ENCODE results near the gene ABCA12.

ABCA12 gene

GRCh38 chr2:214966420-214966819 lies 172.0 kb downstream of the ABCA12 start:
- DNase-seq (ENCODE audit: low read depth in 2 of 2, low spot score in 1 of 2) = no peak

GRCh38 chr2:214960677-214961076 lies 177.7 kb downstream of the ABCA12 start:
- no peak for DNase-seq (ENCODE audit: low read depth in 2 of 2, low spot score in 1 of 2)

- no peak for DNase-seq (ENCODE audit: low read depth in 2 of 2, low spot score in 1 of 2)
These were observed 191.5 kb downstream of the ABCA12 start for GRCh38 chr2:214946949-214947348.

GRCh38 chr2:214934006-214934405 lies 204.4 kb downstream of the ABCA12 start:
- DNase-seq (ENCODE audit: low read depth in 2 of 2, low spot score in 1 of 2) = no peak

- DNase-seq (ENCODE audit: low read depth in 2 of 2, low spot score in 1 of 2) = no peak
These were observed 233.8 kb downstream of the ABCA12 start for GRCh38 chr2:214904634-214905033.

- no peak for DNase-seq (ENCODE audit: low read depth in 2 of 2, low spot score in 1 of 2)
These were observed 234.2 kb downstream of the ABCA12 start for GRCh38 chr2:214904176-214904575.

- DNase-seq (ENCODE audit: low read depth in 2 of 2, low spot score in 1 of 2) = no peak
These were observed 236.1 kb downstream of the ABCA12 start for GRCh38 chr2:214902286-214902685.

- no peak for DNase-seq (ENCODE audit: low read depth in 2 of 2, low spot score in 1 of 2)
These were observed 238.7 kb downstream of the ABCA12 start for GRCh38 chr2:214899751-214900150.

- no peak for DNase-seq (ENCODE audit: low read depth in 2 of 2, low spot score in 1 of 2)
These were observed 242.2 kb downstream of the ABCA12 start for GRCh38 chr2:214896274-214896673.

- DNase-seq (ENCODE audit: low read depth in 2 of 2, low spot score in 1 of 2) = no peak
These were observed 243.0 kb downstream of the ABCA12 start for GRCh38 chr2:214895469-214895868.

- DNase-seq (ENCODE audit: low read depth in 2 of 2, low spot score in 1 of 2) = no peak
These were observed 249.1 kb downstream of the ABCA12 start for GRCh38 chr2:214889301-214889700.

- no peak for DNase-seq (ENCODE audit: low read depth in 2 of 2, low spot score in 1 of 2)
These were observed 256.7 kb downstream of the ABCA12 start for GRCh38 chr2:214881647-214882202.
